ENCODE data around the gene CDKN2C. TPM values are rescaled to one million over a fixed set of nuclear protein-coding genes. Genes with fewer than 3 reads are reported as not detected.
"Not testable (repeated sequence)": the region's sequence is repeated elsewhere in the genome, so short reads cannot be mapped to it uniquely, and the experiment has no call there.

CDKN2C gene
- total RNA-seq, 2 experiments from 2014 or later, result 52.5 to 62.9 TPM

DNA sequence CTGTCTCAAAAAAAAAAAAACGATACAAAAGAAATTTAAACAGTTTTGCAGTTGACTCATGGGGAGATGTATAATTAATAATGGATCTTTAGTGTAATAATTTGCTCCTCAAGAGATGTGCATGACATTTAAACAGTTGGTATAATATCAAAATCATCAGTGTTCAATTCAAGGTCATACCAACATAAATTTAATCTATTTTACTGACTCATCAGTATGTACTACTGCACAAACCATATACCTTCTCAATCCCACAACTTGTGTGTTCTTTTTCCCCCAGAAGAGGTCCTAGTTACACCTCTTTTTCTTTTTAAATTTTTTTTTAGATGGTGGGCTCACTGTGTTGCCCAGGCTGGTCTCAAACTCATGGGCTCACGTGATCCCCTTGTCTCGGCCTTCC lies 23.6 kb downstream of the CDKN2C start:
- no peak overlapping the region for H3K27ac Mint-ChIP-seq

DNA sequence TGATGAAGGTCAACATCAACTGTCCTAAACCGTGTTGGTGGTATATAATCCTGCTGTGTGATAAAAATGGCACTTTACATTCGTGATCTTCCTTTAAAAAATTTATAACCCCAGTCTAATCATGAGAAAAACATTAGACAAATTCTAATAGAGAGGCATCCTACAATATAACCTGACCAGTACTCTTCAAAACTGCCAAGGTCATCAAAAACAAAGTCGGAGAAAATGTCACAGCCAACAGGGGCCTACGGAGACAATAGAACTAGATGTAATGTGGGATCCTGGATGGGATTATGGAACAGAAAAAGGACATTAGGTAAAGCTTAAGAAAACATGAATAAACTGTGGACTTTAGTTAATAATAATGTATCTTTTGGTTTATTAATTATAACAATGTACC lies 25.0 kb downstream of the CDKN2C start:
- Mint-ChIP-seq H3K36me3 (peaks cover 2% of the 10 kb centered on the region), H3K4me1 (no peaks in the 10 kb centered on the region), H3K4me3 (no peak overlapping the region), H3K9me3 (no peaks in the 10 kb centered on the region), H3K27ac (no peak overlapping the region), H3K27me3 (peaks cover 9% of the 10 kb centered on the region)
- ATAC-seq (ENCODE audit: low read depth), result no peak
- DNase-seq, result no peak
- POLR2A ChIA-PET, result no interaction called here

More for the DNA sequence above, 23.6 kb downstream of the CDKN2C start:
- no peak for DNase-seq
- POLR2A ChIA-PET, result no interaction called here
- peaks cover 9% of the 10 kb centered on the region for H3K27me3 Mint-ChIP-seq
- H3K36me3 Mint-ChIP-seq, result peaks cover 2% of the 10 kb centered on the region
- H3K9me3 Mint-ChIP-seq, result no peaks in the 10 kb centered on the region
- no peak overlapping the region for H3K4me3 Mint-ChIP-seq
- H3K4me1 Mint-ChIP-seq, result no peaks in the 10 kb centered on the region
- ATAC-seq (ENCODE audit: low read depth), result no peak

- DNase-seq, result no peak
- H3K27ac Mint-ChIP-seq, result no peak overlapping the region
- H3K9me3 Mint-ChIP-seq, result no peaks in the 10 kb centered on the region
- ATAC-seq (ENCODE audit: low read depth), result no peak
- H3K4me3 Mint-ChIP-seq, result no peak overlapping the region
- H3K36me3 Mint-ChIP-seq, result peaks cover 2% of the 10 kb centered on the region
- H3K4me1 Mint-ChIP-seq, result no peaks in the 10 kb centered on the region
- peaks cover 9% of the 10 kb centered on the region for H3K27me3 Mint-ChIP-seq
- POLR2A ChIA-PET, result no interaction called here
Observed at GRCh38 chr1:50995651-50996050, 25.6 kb downstream of the CDKN2C start.

DNA sequence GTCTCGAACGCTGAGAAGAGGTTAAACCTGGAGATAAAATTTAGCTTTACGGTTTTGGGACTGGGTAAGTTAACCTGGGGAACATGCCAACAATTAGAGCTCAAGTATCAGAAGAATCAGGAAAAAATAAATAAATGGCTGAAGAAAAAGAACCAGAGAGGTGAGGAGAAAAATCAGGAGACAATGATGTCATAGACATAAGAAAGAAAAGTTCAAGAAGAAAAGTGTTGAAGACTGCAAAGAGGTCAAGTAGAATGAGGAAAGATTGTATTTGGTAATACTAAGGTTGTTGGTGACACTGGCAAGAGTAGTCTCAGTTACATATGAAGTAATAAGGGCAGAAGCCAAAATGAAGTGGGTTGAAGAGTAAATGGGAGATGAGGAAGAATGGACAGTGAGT lies 26.0 kb downstream of the CDKN2C start:
- peaks cover 2% of the 10 kb centered on the region for H3K36me3 Mint-ChIP-seq
- no peak overlapping the region for H3K4me3 Mint-ChIP-seq
- H3K9me3 Mint-ChIP-seq, result no peaks in the 10 kb centered on the region
- no peaks in the 10 kb centered on the region for H3K4me1 Mint-ChIP-seq
- H3K27ac Mint-ChIP-seq, result no peak overlapping the region
- no peak for DNase-seq
- no peak for ATAC-seq (ENCODE audit: low read depth)
- peaks cover 9% of the 10 kb centered on the region for H3K27me3 Mint-ChIP-seq
- POLR2A ChIA-PET, result no interaction called here

- DNase-seq; ATAC-seq (ENCODE audit: low read depth); H3K4me1 Mint-ChIP-seq; H3K9me3 Mint-ChIP-seq; H3K27me3 Mint-ChIP-seq; POLR2A ChIA-PET; H3K36me3 Mint-ChIP-seq; H3K4me3 Mint-ChIP-seq; H3K27ac Mint-ChIP-seq: not testable (repeated sequence)
Observed at GRCh38 chr1:50999375-50999774, 29.3 kb downstream of the CDKN2C start.

DNA sequence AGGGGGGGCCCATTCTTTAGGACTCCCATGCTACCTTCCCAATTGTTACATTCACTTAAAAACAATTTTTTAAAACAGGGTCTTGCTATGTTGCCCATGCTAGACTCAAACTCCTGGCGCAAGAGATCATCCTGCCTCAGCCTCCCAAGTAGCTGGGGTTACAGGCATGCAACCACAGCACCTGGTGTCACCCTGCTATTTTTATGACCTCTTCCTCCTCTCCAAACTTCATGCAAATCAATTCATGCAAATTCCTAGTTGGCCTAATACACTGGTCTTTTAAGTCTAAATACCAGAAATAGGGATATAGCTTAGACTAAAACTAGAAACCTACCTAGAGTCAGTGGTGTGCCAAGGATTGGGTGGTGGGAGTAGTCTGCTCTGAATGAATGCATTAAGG lies 30.1 kb downstream of the CDKN2C start:
- no peak for DNase-seq
- POLR2A ChIA-PET, result no interaction called here
- ATAC-seq (ENCODE audit: low read depth), result no peak

GRCh38 chr1:51000651-51001050 lies 30.6 kb downstream of the CDKN2C start:
- H3K9me3 Mint-ChIP-seq, result no peaks in the 10 kb centered on the region
- peaks cover 5% of the 10 kb centered on the region for H3K36me3 Mint-ChIP-seq
- DNase-seq (no peak), ATAC-seq (ENCODE audit: low read depth) (no peak)
- peaks cover 11% of the 10 kb centered on the region for H3K27me3 Mint-ChIP-seq
- no peak overlapping the region for H3K27ac Mint-ChIP-seq
- H3K4me3 Mint-ChIP-seq, result no peak overlapping the region
- POLR2A ChIA-PET, result no interaction called here
- no peaks in the 10 kb centered on the region for H3K4me1 Mint-ChIP-seq

More for the DNA sequence above, 30.1 kb downstream of the CDKN2C start:
- Mint-ChIP-seq H3K4me3 (no peak overlapping the region), H3K4me1 (no peaks in the 10 kb centered on the region), H3K27me3 (peaks cover 11% of the 10 kb centered on the region), H3K9me3 (no peaks in the 10 kb centered on the region), H3K27ac (no peak overlapping the region), H3K36me3 (peaks cover 5% of the 10 kb centered on the region)

DNA sequence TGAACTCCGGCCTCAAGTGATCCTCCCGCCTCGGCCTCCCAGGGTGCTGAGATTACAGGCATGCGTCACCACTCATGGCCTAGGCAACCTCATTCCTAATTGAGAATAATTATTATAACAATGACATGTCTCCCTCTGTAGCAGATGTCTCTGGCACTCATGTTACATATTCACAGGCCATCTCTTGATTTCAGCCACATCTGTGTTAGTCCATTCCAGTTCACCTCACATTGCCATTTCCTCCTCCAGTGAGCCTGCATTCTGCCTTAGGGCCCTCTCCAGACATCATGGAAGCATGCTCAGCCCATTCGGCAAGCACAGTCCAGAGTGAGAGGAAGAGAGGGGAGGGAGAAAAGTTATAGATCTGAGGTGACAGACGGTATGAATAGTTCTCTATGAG lies 32.5 kb downstream of the CDKN2C start:
- Mint-ChIP-seq H3K9me3 (peaks cover 3% of the 10 kb centered on the region), H3K27me3 (peaks cover 11% of the 10 kb centered on the region), H3K4me3 (no peak overlapping the region), H3K36me3 (peaks cover 8% of the 10 kb centered on the region), H3K27ac (no peak overlapping the region), H3K4me1 (no peaks in the 10 kb centered on the region)
- ATAC-seq (ENCODE audit: low read depth) (no peak), DNase-seq (no peak)
- POLR2A ChIA-PET, result no interaction called here

GRCh38 chr1:51005549-51005948 lies 35.5 kb downstream of the CDKN2C start:
- POLR2A ChIA-PET; H3K36me3 Mint-ChIP-seq; DNase-seq; H3K27me3 Mint-ChIP-seq; ATAC-seq (ENCODE audit: low read depth); H3K9me3 Mint-ChIP-seq; H3K27ac Mint-ChIP-seq; H3K4me3 Mint-ChIP-seq; H3K4me1 Mint-ChIP-seq: not testable (repeated sequence)

DNA sequence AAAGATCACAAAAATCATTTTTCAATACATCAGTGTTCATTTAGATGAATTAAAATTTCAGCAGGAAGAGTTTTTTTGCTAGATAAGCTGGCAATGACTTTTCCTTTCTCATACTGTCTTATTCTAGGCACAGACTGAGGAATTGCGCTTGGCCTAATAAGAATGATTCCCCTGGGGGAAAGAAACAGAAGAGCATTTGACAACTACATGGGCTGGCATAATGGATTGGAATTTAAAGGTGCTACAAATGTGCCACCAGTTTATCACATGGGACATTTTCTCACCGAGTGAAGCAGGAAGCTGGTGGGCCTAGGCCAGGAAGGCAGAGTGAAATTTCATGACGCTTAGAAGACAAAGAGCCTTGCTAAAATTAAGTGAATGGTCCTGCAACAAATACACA lies 39.3 kb downstream of the CDKN2C start:
- DNase-seq (no peak), ATAC-seq (ENCODE audit: low read depth) (no peak)
- Mint-ChIP-seq H3K4me1 (no peaks in the 10 kb centered on the region), H3K27me3 (peaks cover 7% of the 10 kb centered on the region), H3K4me3 (no peak overlapping the region), H3K27ac (no peak overlapping the region), H3K9me3 (peaks cover 3% of the 10 kb centered on the region), H3K36me3 (peaks cover 5% of the 10 kb centered on the region)
- POLR2A ChIA-PET, result no interaction called here

DNA sequence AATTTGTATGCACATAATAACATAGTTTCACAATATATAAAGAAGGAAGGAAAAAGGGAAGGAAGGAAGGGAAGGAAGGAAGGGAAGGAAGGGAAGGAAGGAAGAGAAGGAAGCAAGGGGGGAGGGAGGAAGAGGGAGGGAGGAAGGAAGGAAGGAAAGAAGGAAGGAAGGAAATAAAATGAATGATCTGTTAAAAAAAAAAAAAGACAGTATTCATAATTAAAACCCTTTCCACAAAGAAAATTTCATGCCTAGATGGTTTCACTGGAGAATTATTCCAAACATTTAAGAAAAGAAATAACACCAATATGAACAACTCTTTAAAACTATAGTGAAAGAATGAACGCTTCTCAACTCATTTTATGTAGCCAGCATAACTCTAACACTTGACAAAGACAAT lies 44.8 kb downstream of the CDKN2C start:
- POLR2A ChIA-PET, result interaction anchor here (0.6 kb wide), 1 partner anchor 114 kb away, joined by 3 read pairs; no protein-coding TSS in a partner anchor
- no peak for ATAC-seq (ENCODE audit: low read depth)
- DNase-seq, result no peak
- no peaks in the 10 kb centered on the region for H3K36me3 Mint-ChIP-seq
- H3K4me1 Mint-ChIP-seq, result no peaks in the 10 kb centered on the region
- no peaks in the 10 kb centered on the region for H3K9me3 Mint-ChIP-seq
- H3K27me3 Mint-ChIP-seq, result peaks cover 27% of the 10 kb centered on the region
- H3K27ac Mint-ChIP-seq, result no peak overlapping the region
- no peak overlapping the region for H3K4me3 Mint-ChIP-seq

- Mint-ChIP-seq H3K4me3 (no peak overlapping the region), H3K4me1 (no peaks in the 10 kb centered on the region), H3K9me3 (no peaks in the 10 kb centered on the region), H3K27ac (no peak overlapping the region), H3K27me3 (peaks cover 34% of the 10 kb centered on the region), H3K36me3 (no peaks in the 10 kb centered on the region)
- ATAC-seq (ENCODE audit: low read depth) (no peak), DNase-seq (no peak)
- POLR2A ChIA-PET, result no interaction called here
Observed at GRCh38 chr1:51019811-51020210, 49.8 kb downstream of the CDKN2C start.

Other genes starting within 250 kb of the CDKN2C start
- gene FAF1, start 10.0 kb upstream of the CDKN2C start, total RNA-seq, result 10 to 100 TPM; 70.3 to 75.2 TPM
- gene C1orf185, start 132.0 kb downstream of the CDKN2C start, total RNA-seq, result not detected

Data from activated naive CD8-positive, alpha-beta T cell treated with anti-CD3 and anti-CD28 coated beads, Interleukin-2, amount 10 ng/mL, durations not matched to agents 7 days and 5 days (primary cell).